ENCODE measurements around the gene IARS1. TPM values are rescaled to one million over a fixed set of nuclear protein-coding genes. Genes with fewer than 3 reads are reported as not detected.
A peak's percentile ranks its signal among the peaks of the same experiment; 100 is the strongest.

IARS1 gene
- total RNA-seq, 1 donor from 2014 or later, result 63.8 TPM

- DNase-seq (ENCODE audit: extremely low spot score in 2 of 2), result no peak
- H3K4me3 ChIP-seq, result no peak overlapping the region
- intact Hi-C loops (cut with DNase I), result no loop called here
- H3K27ac ChIP-seq, result no peak overlapping the region
- no peak for TF ChIP-seq CTCF (IDR thresholded peaks at IDR 0.05)
- no peaks in the 10 kb centered on the region for H3K27me3 ChIP-seq
- H3K9me3 ChIP-seq, result no peaks in the 10 kb centered on the region
- H3K36me3 ChIP-seq, result peaks cover 2 to 93% of the 10 kb centered on the region in 2 donors
- no peaks in the 10 kb centered on the region for H3K4me1 ChIP-seq
Observed at GRCh38 chr9:92245005-92245797, 48.3 kb downstream of the IARS1 start.

Small RNA genes lying within 50 kb of the gene (microRNA-seq; reads per million reads assigned to microRNA genes)
- not detected for gene MIR3651 (ENCODE audit: borderline number of aligned reads, borderline replicate concordance)

Small RNA genes lying within 50 kb of the gene (small RNA-seq; reads per million reads assigned to genes)
- not detected for gene MIR3651
- 0.86 reads per million, percentile 8 among the genes with 10 or more reads in this experiment for gene SNORA84

Other genes starting within 250 kb of the IARS1 start
- 68.5 TPM for gene SPTLC1, start 178.3 kb downstream of the IARS1 start, total RNA-seq
- gene NOL8, start 31.7 kb upstream of the IARS1 start, total RNA-seq, result 35.6 TPM
- 9.3 TPM for gene CENPP, start 32.3 kb upstream of the IARS1 start, total RNA-seq
- 11.5 TPM for gene OGN, start 110.9 kb upstream of the IARS1 start, total RNA-seq
- gene OMD, start 130.8 kb upstream of the IARS1 start, total RNA-seq, result 10.3 TPM
- 2.9 TPM for gene ASPN, start 188.8 kb upstream of the IARS1 start, total RNA-seq
- gene ECM2, start 242.3 kb upstream of the IARS1 start, total RNA-seq, result 10.8 TPM

Data from vagina (tissue), 2 donors.